ENCODE measurements around the gene ACAD8. TPM values are rescaled to one million over a fixed set of nuclear protein-coding genes. Genes with fewer than 3 reads are reported as not detected.
A peak's percentile ranks its signal among the peaks of the same experiment; 100 is the strongest.

The ACAD8 gene
- total and polyA plus RNA-seq, 12 donors = 21.6 to 52.2 (median 38.7) TPM

GRCh38 chr11:134207538-134208239, 45.7 kb upstream of the ACAD8 start:
- Histone ChIP-seq H3K4me1 (no peaks in the 10 kb centered on the region), H3K27me3 (no peaks in the 10 kb centered on the region), H3K4me3 (no peak overlapping the region), H3K36me3 (peaks cover 0 to 92% (median 26%) of the 10 kb centered on the region in 9 donors), H3K27ac (no peak overlapping the region), H3K9me3 (no peaks in the 10 kb centered on the region)
- intact Hi-C loops (cut with DNase I) = no loop called here
- TF ChIP-seq CTCF (IDR thresholded peaks at IDR 0.05) = peak; percentile 46 to 76 (median 70)
- DNase-seq = no peak
- 87 to 88% methylated on average over 16 of the region's 16 CpGs for WGBS, 2 donors
- no peak for ATAC-seq

- no peaks in the 10 kb centered on the region for H3K9me3 ChIP-seq
- intact Hi-C loops (cut with DNase I) = no loop called here
- no peaks in the 10 kb centered on the region for H3K4me1 ChIP-seq
- DNase-seq (no peak), ATAC-seq (no peak)
- 95 to 96% methylated on average over 7 of the region's 7 CpGs for WGBS, 2 donors
- H3K27me3 ChIP-seq = no peaks in the 10 kb centered on the region
- H3K27ac ChIP-seq = no peak overlapping the region
- H3K4me3 ChIP-seq = no peak overlapping the region
- no peak for TF ChIP-seq CTCF (IDR thresholded peaks at IDR 0.05)
- peaks cover 0 to 88% (median 21%) of the 10 kb centered on the region in 9 donors for H3K36me3 ChIP-seq
Measured at GRCh38 chr11:134215836-134216235, 37.5 kb upstream of the ACAD8 start.

GRCh38 chr11:134216816-134217215, 36.6 kb upstream of the ACAD8 start:
- Histone ChIP-seq H3K27ac (no peak overlapping the region), H3K4me3 (no peak overlapping the region), H3K27me3 (no peaks in the 10 kb centered on the region), H3K9me3 (no peaks in the 10 kb centered on the region), H3K36me3 (peaks cover 0 to 78% (median 21%) of the 10 kb centered on the region in 9 donors), H3K4me1 (no peaks in the 10 kb centered on the region)
- intact Hi-C loops (cut with DNase I) = no loop called here
- ATAC-seq = no peak
- 93 to 97% methylated on average over 3 of the region's 3 CpGs for WGBS, 2 donors
- no peak for TF ChIP-seq CTCF (IDR thresholded peaks at IDR 0.05)
- DNase-seq = no peak

GRCh38 chr11:134223121-134223520, 30.2 kb upstream of the ACAD8 start:
- H3K27ac ChIP-seq = peak overlapping the region in 3 of 10 donors; percentile 81 to 97 (median 96)
- DNase-seq (no peak), ATAC-seq (no peak)
- peak overlapping the region; percentile 68 to 90 (median 76) for H3K4me3 ChIP-seq
- WGBS, 2 donors = 10 to 12% methylated on average over 5 of the region's 5 CpGs
- peaks cover 6 to 41% (median 35%) of the 10 kb centered on the region in 9 donors for H3K4me1 ChIP-seq
- no peak for TF ChIP-seq CTCF (IDR thresholded peaks at IDR 0.05)
- H3K9me3 ChIP-seq = no peaks in the 10 kb centered on the region
- H3K27me3 ChIP-seq = no peaks in the 10 kb centered on the region
- intact Hi-C loops (cut with DNase I) = loop anchor here in 1 of 10 donors (5.0 kb wide), 1 partner anchor 86 kb away; no protein-coding TSS in a partner anchor
- peaks cover 0 to 37% (median 10%) of the 10 kb centered on the region in 9 donors for H3K36me3 ChIP-seq
